ENCODE data around the gene ZBTB25. TPM values are rescaled to one million over a fixed set of nuclear protein-coding genes. Genes with fewer than 3 reads are reported as not detected.

The ZBTB25 gene
- total RNA-seq, 4 donors from 2014 or later = 7.3 to 13.3 (median 10.4) TPM

DNA sequence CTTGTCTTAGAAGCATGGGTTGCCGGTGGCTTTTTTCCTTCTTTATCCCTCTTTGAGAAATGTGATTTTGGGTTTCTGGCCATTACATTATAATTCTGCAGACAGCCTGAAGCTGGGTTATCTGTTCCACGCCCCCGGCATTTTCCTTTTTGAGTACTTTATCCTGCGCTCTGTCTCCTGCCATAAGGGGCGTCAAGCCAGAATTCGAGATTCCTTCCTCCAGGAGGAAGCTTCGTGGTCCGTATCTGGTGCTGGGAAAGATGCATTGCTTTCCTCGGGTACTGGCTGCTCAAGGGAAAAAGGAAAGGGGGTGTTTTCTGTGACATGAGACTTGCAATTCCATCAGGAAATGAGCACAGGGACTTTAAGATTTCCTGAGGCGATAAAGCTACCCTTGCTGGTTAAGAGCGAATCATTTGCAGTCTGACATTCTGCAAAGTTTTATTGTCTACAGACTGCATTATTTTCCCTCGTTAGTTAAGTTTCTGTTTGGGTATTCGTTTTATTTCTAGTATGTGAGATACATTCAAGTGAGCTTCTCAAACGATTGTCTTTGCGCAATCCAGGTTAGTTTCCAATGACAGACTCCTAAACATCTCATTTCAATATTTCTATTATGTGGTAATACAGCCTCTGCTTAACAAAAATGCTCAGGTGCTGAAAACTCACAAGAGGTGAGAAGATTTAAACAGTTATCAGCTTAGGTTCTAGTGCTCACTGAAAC is 37.6 kb downstream of the ZBTB25 start:
- H3K4me3 ChIP-seq = peak overlapping the region; percentile 65 to 86 (median 80)
- H3K27ac ChIP-seq (replicated peaks in 1 of 4) = peak overlapping the region; percentile 74 to 83 (median 78)
- peaks cover 0 to 3% (median 0%) of the 10 kb centered on the region in 4 donors for H3K36me3 ChIP-seq
- no peak for TF ChIP-seq EP300 (IDR thresholded peaks at IDR 0.05)
- TF ChIP-seq, protein P1, sequence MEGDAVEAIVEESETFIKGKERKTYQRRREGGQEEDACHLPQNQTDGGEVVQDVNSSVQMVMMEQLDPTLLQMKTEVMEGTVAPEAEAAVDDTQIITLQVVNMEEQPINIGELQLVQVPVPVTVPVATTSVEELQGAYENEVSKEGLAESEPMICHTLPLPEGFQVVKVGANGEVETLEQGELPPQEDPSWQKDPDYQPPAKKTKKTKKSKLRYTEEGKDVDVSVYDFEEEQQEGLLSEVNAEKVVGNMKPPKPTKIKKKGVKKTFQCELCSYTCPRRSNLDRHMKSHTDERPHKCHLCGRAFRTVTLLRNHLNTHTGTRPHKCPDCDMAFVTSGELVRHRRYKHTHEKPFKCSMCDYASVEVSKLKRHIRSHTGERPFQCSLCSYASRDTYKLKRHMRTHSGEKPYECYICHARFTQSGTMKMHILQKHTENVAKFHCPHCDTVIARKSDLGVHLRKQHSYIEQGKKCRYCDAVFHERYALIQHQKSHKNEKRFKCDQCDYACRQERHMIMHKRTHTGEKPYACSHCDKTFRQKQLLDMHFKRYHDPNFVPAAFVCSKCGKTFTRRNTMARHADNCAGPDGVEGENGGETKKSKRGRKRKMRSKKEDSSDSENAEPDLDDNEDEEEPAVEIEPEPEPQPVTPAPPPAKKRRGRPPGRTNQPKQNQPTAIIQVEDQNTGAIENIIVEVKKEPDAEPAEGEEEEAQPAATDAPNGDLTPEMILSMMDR (IDR thresholded peaks at IDR 0.05) = peak; percentile 18 to 42 (median 32)
- H3K9me3 ChIP-seq = no peaks in the 10 kb centered on the region
- 5% methylated on average over 15 of the region's 15 CpGs for WGBS
- intact Hi-C loops (cut with DNase I) = no loop called here
- DNase-seq (ENCODE audit: extremely low spot score) = no peak
- peaks cover 5 to 18% (median 15%) of the 10 kb centered on the region in 4 donors for H3K4me1 ChIP-seq
- no peaks in the 10 kb centered on the region for H3K27me3 ChIP-seq

DNA sequence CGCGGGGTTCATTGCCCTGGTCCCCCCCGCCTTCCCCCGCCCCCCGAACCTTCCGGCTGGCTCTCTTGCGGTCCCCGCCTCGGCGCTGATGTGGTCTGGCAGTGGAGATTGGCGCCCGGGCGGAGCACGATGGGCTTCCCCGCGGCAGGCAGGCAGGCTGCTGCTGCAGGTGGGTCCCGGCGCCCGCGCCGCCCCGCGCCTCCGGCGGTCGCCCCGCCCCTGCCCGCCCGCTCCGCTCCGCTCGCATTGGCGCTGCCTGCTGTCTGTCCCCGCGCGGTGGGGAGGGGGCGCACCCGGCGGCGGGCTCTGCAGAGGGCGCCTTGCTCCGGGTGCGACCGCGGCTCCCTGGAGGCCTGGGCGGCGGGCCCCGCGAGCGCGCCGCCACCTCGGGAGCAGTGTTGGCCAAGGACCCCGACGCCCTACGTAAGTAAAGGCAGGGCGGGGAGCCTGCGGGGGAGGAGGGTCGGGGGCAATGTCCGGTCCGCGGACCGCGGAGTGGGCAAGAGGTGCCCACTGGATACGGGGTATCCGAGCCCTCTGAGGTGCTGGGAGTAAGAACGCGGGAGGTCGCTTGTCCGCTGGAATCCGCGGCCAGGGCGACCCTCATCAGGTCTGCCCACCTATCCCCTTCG is 38.3 kb downstream of the ZBTB25 start, which contains the start of gene AKAP5:
Gene AKAP5, plus strand, starts transcription at position 309 of the 632 bp plus-strand sequence. CDS start 2,896 bp downstream, outside the sequence.
- H3K4me3 ChIP-seq = peak within 1 kb of the TSS; percentile 65 to 86 (median 80)
- TF ChIP-seq POLR2AphosphoS5 (IDR thresholded peaks at IDR 0.05) = no peak
- no peak for TF ChIP-seq POLR2A (IDR thresholded peaks at IDR 0.05; ENCODE audit: low read depth)
- TF ChIP-seq, protein P1 (IDR thresholded peaks at IDR 0.05) = peak in 1 of 3 experiments; percentile 12
- TF ChIP-seq EP300 (IDR thresholded peaks at IDR 0.05) = no peak
- H3K4me1 ChIP-seq = peaks cover 5 to 18% (median 15%) of the 10 kb centered on the region in 4 donors
- peaks cover 0 to 3% (median 0%) of the 10 kb centered on the region in 4 donors for H3K36me3 ChIP-seq
- H3K27ac ChIP-seq (replicated peaks in 1 of 4) = peak within 1 kb of the TSS; percentile 74 to 83 (median 78)
- H3K27me3 ChIP-seq = no peaks in the 10 kb centered on the region
- 0% methylated on average over 29 of the region's 74 CpGs for WGBS
- H3K9me3 ChIP-seq = no peaks in the 10 kb centered on the region
- no peak for DNase-seq (ENCODE audit: extremely low spot score)
- intact Hi-C loops (cut with DNase I) = no loop called here

DNA sequence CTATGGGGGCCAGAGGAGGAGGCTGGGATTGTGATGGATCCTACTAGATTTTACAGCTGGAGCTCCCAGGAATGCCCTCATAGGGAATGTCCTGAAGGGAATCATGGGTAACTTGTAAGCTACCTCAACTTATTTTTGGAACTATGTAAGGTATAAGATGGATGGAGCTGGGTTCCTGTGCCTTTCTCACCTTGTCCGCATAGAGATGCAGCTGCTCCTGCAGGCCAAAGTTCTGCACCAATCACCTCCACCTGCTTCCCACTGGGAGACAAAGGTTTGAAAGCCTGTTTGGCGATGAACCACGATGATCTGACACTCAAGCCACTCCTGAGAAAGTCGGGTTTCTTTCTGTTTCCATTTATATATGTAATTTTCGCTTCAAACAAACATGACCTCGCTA is 39.0 kb downstream of the ZBTB25 start:
- TF ChIP-seq, protein P1 (IDR thresholded peaks at IDR 0.05) = no peak
- TF ChIP-seq POLR2A (IDR thresholded peaks at IDR 0.05; ENCODE audit: low read depth) (no peak), POLR2AphosphoS5 (IDR thresholded peaks at IDR 0.05) (no peak), EP300 (IDR thresholded peaks at IDR 0.05) (no peak)
- Histone ChIP-seq H3K4me1 (peaks cover 5 to 18% (median 15%) of the 10 kb centered on the region in 4 donors), H3K27ac (replicated peaks in 1 of 4) (peak overlapping the region; percentile 74 to 83 (median 78)), H3K4me3 (peak overlapping the region; percentile 65 to 86 (median 80)), H3K36me3 (peaks cover 0 to 3% (median 1%) of the 10 kb centered on the region in 4 donors), H3K9me3 (no peaks in the 10 kb centered on the region), H3K27me3 (no peaks in the 10 kb centered on the region)
- no peak for DNase-seq (ENCODE audit: extremely low spot score)
- intact Hi-C loops (cut with DNase I) = no loop called here
- 9% methylated on average over 6 of the region's 6 CpGs for WGBS

DNA sequence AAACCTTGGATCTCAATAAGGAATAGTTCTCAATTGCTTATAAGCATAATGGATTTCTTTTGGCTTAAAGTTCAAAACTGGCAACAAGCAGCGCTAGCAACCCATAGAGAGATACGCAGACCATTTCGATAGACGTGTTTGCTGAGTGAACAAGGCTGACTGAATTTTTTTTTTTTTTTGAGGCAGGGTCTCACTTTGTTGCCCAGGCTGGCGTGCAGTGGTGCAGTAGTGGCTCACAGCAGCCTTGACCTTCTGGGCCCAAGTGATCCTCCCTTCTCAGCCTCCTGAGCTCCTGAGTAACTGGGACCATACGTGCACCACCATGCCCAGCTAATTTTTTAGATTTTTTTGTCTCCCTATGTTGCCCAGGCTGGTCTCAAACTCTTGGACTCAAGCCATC is 39.8 kb downstream of the ZBTB25 start:
- 95% methylated on average over 6 of the region's 6 CpGs for WGBS
- intact Hi-C loops (cut with DNase I) = no loop called here
- no peak overlapping the region for H3K4me3 ChIP-seq

More for the DNA sequence above, 39.8 kb downstream of the ZBTB25 start:
- Histone ChIP-seq H3K4me1 (peaks cover 5 to 18% (median 15%) of the 10 kb centered on the region in 4 donors), H3K27me3 (no peaks in the 10 kb centered on the region), H3K27ac (replicated peaks in 1 of 4) (no peak overlapping the region), H3K9me3 (no peaks in the 10 kb centered on the region), H3K36me3 (peaks cover 0 to 5% (median 3%) of the 10 kb centered on the region in 4 donors)
- TF ChIP-seq POLR2AphosphoS5 (IDR thresholded peaks at IDR 0.05) (no peak), EP300 (IDR thresholded peaks at IDR 0.05) (no peak), POLR2A (IDR thresholded peaks at IDR 0.05; ENCODE audit: low read depth) (no peak)
- TF ChIP-seq, protein P1 (IDR thresholded peaks at IDR 0.05) = no peak
- no peak for DNase-seq (ENCODE audit: extremely low spot score)
